ENCODE results near the gene IDI1.

Gene IDI1

DNA sequence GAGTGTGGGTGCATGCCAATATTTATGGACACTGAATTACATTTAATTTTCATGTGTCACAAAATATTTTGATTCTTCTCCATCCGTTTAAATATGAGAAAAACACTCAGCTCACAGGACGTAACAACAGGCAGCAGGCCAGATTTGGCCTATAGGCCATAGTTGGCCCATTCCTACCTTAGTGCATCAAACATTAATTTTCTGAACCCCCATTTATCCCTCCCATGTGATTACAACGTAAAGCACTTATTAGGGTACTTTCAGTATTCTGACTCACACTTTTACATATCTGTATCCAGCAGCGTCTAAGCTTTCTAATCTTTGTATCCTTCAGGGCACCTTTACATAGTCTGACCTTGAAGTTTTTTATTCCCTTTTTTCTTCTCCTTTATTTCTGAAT is 4.0 kb downstream of the IDI1 start:
- H3K79me2 ChIP-seq (ENCODE audit: low read length): peaks cover 54% of the 10 kb centered on the region

GRCh38 chr10:1044146-1044545 is 4.8 kb downstream of the IDI1 start:
- no peaks in the 10 kb centered on the region for H3K27me3 ChIP-seq (replicated peaks; ENCODE audit: insufficient read depth, low read length)
- H3K9ac ChIP-seq (ENCODE audit: low read length): peak overlapping the region; percentile 17; the same call in 1 of the 2 replicates
- peak overlapping the region; percentile 24 for H3K4me2 ChIP-seq (ENCODE audit: low read depth, low read length)
- H2AFZ ChIP-seq (ENCODE audit: low read length): no peak overlapping the region
- peak overlapping the region; percentile 16 for H3K4me3 ChIP-seq (ENCODE audit: low read length)
- no peaks in the 10 kb centered on the region for H4K20me1 ChIP-seq (ENCODE audit: insufficient read depth, low read length)
- peak overlapping the region; percentile 52 for H3K27ac ChIP-seq (ENCODE audit: low read length)
- peaks cover 22% of the 10 kb centered on the region for H3F3A ChIP-seq (ENCODE audit: insufficient read depth, low read length)
- DNase-seq: peak; percentile 20
- peaks cover 19% of the 10 kb centered on the region for H3K36me3 ChIP-seq (replicated peaks; ENCODE audit: insufficient read depth, low read length)
- no peaks in the 10 kb centered on the region for H3K9me2 ChIP-seq (replicated peaks; ENCODE audit: insufficient read depth, low read length)
- peaks cover 54% of the 10 kb centered on the region for H3K79me2 ChIP-seq (ENCODE audit: low read length)
- no peak for TF ChIP-seq EZH2phosphoT487 (IDR thresholded peaks at IDR 0.05; ENCODE audit: low read length)
- no peak for TF ChIP-seq EZH2 (optimal IDR thresholded peaks at IDR 0.05; ENCODE audit: low read depth, low read length)
- no peak for TF ChIP-seq CTCF (IDR thresholded peaks at IDR 0.05; ENCODE audit: low read length)
- 0 out of 2 replicates have a peak, but pooled peaks cover 29% of the 10 kb centered on the region for H3K4me1 ChIP-seq (ENCODE audit: low read length)
- H3K9me3 ChIP-seq (replicated peaks; ENCODE audit: insufficient read depth, low read length): no peaks in the 10 kb centered on the region

More for the DNA sequence above, 4.0 kb downstream of the IDI1 start:
- no peak for DNase-seq
- peak overlapping the region; percentile 24 for H3K4me2 ChIP-seq (ENCODE audit: low read depth, low read length)
- peaks cover 14% of the 10 kb centered on the region for H3K36me3 ChIP-seq (replicated peaks; ENCODE audit: insufficient read depth, low read length)
- H2AFZ ChIP-seq (ENCODE audit: low read length): no peak overlapping the region
- no peaks in the 10 kb centered on the region for H3K9me3 ChIP-seq (replicated peaks; ENCODE audit: insufficient read depth, low read length)
- peak overlapping the region; percentile 16; the same call in 1 of the 2 replicates for H3K4me3 ChIP-seq (ENCODE audit: low read length)
- H3F3A ChIP-seq (ENCODE audit: insufficient read depth, low read length): peaks cover 28% of the 10 kb centered on the region
- no peaks in the 10 kb centered on the region for H4K20me1 ChIP-seq (ENCODE audit: insufficient read depth, low read length)
- no peak overlapping the region for H3K9ac ChIP-seq (ENCODE audit: low read length)
- TF ChIP-seq EZH2 (optimal IDR thresholded peaks at IDR 0.05; ENCODE audit: low read depth, low read length) (no peak), CTCF (IDR thresholded peaks at IDR 0.05; ENCODE audit: low read length) (no peak), EZH2phosphoT487 (IDR thresholded peaks at IDR 0.05; ENCODE audit: low read length) (no peak)
- no peaks in the 10 kb centered on the region for H3K9me2 ChIP-seq (replicated peaks; ENCODE audit: insufficient read depth, low read length)
- H3K27ac ChIP-seq (ENCODE audit: low read length): peak overlapping the region; percentile 52; the same call in 1 of the 2 replicates
- H3K4me1 ChIP-seq (ENCODE audit: low read length): 0 out of 2 replicates have a peak, but pooled peaks cover 29% of the 10 kb centered on the region
- H3K27me3 ChIP-seq (replicated peaks; ENCODE audit: insufficient read depth, low read length): no peaks in the 10 kb centered on the region

- H3K4me1 ChIP-seq (ENCODE audit: low read length): 0 out of 2 replicates have a peak, but pooled peaks cover 29% of the 10 kb centered on the region
- H2AFZ ChIP-seq (ENCODE audit: low read length): no peak overlapping the region
- H3F3A ChIP-seq (ENCODE audit: insufficient read depth, low read length): peaks cover 22% of the 10 kb centered on the region
- H4K20me1 ChIP-seq (ENCODE audit: insufficient read depth, low read length): no peaks in the 10 kb centered on the region
- H3K9me3 ChIP-seq (replicated peaks; ENCODE audit: insufficient read depth, low read length): no peaks in the 10 kb centered on the region
- TF ChIP-seq EZH2phosphoT487 (IDR thresholded peaks at IDR 0.05; ENCODE audit: low read length) (no peak), EZH2 (optimal IDR thresholded peaks at IDR 0.05; ENCODE audit: low read depth, low read length) (no peak), CTCF (IDR thresholded peaks at IDR 0.05; ENCODE audit: low read length) (no peak)
- no peaks in the 10 kb centered on the region for H3K9me2 ChIP-seq (replicated peaks; ENCODE audit: insufficient read depth, low read length)
- H3K27me3 ChIP-seq (replicated peaks; ENCODE audit: insufficient read depth, low read length): no peaks in the 10 kb centered on the region
- H3K9ac ChIP-seq (ENCODE audit: low read length): peak overlapping the region; percentile 17; the same call in 1 of the 2 replicates
- peaks cover 19% of the 10 kb centered on the region for H3K36me3 ChIP-seq (replicated peaks; ENCODE audit: insufficient read depth, low read length)
- H3K4me2 ChIP-seq (ENCODE audit: low read depth, low read length): peak overlapping the region; percentile 24
- H3K27ac ChIP-seq (ENCODE audit: low read length): peak overlapping the region; percentile 52
- peaks cover 53% of the 10 kb centered on the region for H3K79me2 ChIP-seq (ENCODE audit: low read length)
- peak overlapping the region; percentile 16 for H3K4me3 ChIP-seq (ENCODE audit: low read length)
- DNase-seq: peak; percentile 80
Observed at GRCh38 chr10:1043532-1043995, 5.4 kb downstream of the IDI1 start.

Measured in MM.1S (cell line).